Measurements from ENCODE around the gene PPP1CA. TPM values are rescaled to one million over a fixed set of nuclear protein-coding genes. Genes with fewer than 3 reads are reported as not detected.

The PPP1CA gene
- total RNA-seq, 1 donor from 2014 or later, result 137 TPM

DNA sequence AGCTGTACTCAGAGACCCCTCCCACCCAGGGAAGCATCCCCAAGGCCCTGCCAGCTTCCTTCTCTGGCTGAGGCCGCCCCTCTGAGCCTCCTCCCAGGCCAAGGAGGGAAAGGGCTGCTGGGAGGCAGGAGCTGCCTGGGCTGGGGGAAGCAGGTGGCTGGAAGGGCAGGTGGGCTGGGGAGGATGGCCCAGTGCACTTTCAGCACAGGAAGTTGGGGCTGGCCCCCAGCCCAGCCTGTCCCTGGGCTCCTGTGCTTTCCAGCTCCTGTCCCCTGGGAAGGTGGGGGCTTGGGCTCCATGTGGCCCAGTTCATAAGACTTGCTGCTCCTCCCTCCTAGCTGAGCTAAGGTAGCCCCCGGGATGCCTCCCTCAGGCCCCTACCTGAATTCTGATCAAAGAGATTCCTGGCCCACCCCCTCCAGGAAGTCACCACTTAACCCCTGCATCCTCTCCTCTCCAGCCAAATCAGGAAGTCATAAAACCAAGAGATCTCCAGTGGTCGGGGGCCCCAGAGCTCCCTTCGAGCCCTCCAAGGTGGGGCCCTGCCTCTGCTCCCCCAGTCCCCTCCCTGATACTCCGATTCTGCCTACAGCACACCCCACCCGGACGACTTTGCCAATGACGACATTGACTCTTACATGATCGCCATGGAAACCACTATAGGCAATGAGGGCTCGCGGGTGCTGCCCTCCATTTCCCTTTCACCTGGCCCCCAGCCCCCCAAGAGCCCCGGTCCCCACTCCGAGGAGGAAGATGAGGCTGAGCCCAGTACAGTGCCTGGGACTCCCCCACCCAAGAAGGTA lies 4.9 kb downstream of the PPP1CA start:
- H3K27me3 Mint-ChIP-seq, result no peaks in the 10 kb centered on the region
- H3K36me3 Mint-ChIP-seq, result no peaks in the 10 kb centered on the region
- no peak overlapping the region for H3K4me3 Mint-ChIP-seq

GRCh38 chr11:67396259-67396581 lies 5.4 kb downstream of the PPP1CA start:
- no peak for TF ChIP-seq CTCF (conservative IDR thresholded peaks at IDR 0.05)
- H3K36me3 Mint-ChIP-seq, result no peaks in the 10 kb centered on the region
- peaks cover 8% of the 10 kb centered on the region for H3K4me1 Mint-ChIP-seq (ENCODE audit: unreplicated experiment)
- H3K27ac Mint-ChIP-seq, result no peak overlapping the region
- no peaks in the 10 kb centered on the region for H3K27me3 Mint-ChIP-seq
- H3K4me3 Mint-ChIP-seq, result no peak overlapping the region
- H3K9me3 Mint-ChIP-seq, result no peaks in the 10 kb centered on the region
- DNase-seq (ENCODE audit: extremely low spot score, unreplicated experiment), result no peak

More for the DNA sequence above, 4.9 kb downstream of the PPP1CA start:
- no peak for DNase-seq (ENCODE audit: extremely low spot score, unreplicated experiment)
- TF ChIP-seq CTCF (conservative IDR thresholded peaks at IDR 0.05), result no peak
- peaks cover 8% of the 10 kb centered on the region for H3K4me1 Mint-ChIP-seq (ENCODE audit: unreplicated experiment)
- no peak overlapping the region for H3K27ac Mint-ChIP-seq
- H3K9me3 Mint-ChIP-seq, result no peaks in the 10 kb centered on the region

- Mint-ChIP-seq H3K9me3 (no peaks in the 10 kb centered on the region), H3K4me1 (ENCODE audit: unreplicated experiment) (peaks cover 8% of the 10 kb centered on the region), H3K4me3 (no peak overlapping the region), H3K27me3 (no peaks in the 10 kb centered on the region), H3K36me3 (no peaks in the 10 kb centered on the region), H3K27ac (no peak overlapping the region)
- DNase-seq (ENCODE audit: extremely low spot score, unreplicated experiment), result no peak
- TF ChIP-seq CTCF (conservative IDR thresholded peaks at IDR 0.05), result no peak
Measured at GRCh38 chr11:67395555-67396258, 6.0 kb downstream of the PPP1CA start.

- no peaks in the 10 kb centered on the region for H3K27me3 Mint-ChIP-seq
- no peak for TF ChIP-seq CTCF (conservative IDR thresholded peaks at IDR 0.05)
- no peak for DNase-seq (ENCODE audit: extremely low spot score, unreplicated experiment)
- H3K4me1 Mint-ChIP-seq (ENCODE audit: unreplicated experiment), result peaks cover 17% of the 10 kb centered on the region
- H3K9me3 Mint-ChIP-seq, result no peaks in the 10 kb centered on the region
- peak overlapping the region; percentile 68 for H3K4me3 Mint-ChIP-seq
- no peaks in the 10 kb centered on the region for H3K36me3 Mint-ChIP-seq
- peak overlapping the region; percentile 78 for H3K27ac Mint-ChIP-seq
Measured at GRCh38 chr11:67393990-67394389, 7.7 kb downstream of the PPP1CA start.

GRCh38 chr11:67393437-67393836 lies 8.2 kb downstream of the PPP1CA start:
- Mint-ChIP-seq H3K9me3 (no peaks in the 10 kb centered on the region), H3K36me3 (no peaks in the 10 kb centered on the region), H3K27ac (peak overlapping the region; percentile 78), H3K4me3 (peak overlapping the region; percentile 92), H3K4me1 (ENCODE audit: unreplicated experiment) (peaks cover 18% of the 10 kb centered on the region), H3K27me3 (no peaks in the 10 kb centered on the region)
- no peak for TF ChIP-seq CTCF (conservative IDR thresholded peaks at IDR 0.05)
- no peak for DNase-seq (ENCODE audit: extremely low spot score, unreplicated experiment)
